DMS79 treated with DMSO at 0.1 percent for 48 hours (cell line): Measurements from ENCODE around the gene CD3G.
"Not testable (repeated sequence)": the region's sequence is repeated elsewhere in the genome, so short reads cannot be mapped to it uniquely, and the experiment has no call there.

Experiments used
- DNase-seq: peaks from one replicate; lab custom pipeline; 2025; lab: John Stamatoyannopoulos, UW

Gene CD3G

DNA sequence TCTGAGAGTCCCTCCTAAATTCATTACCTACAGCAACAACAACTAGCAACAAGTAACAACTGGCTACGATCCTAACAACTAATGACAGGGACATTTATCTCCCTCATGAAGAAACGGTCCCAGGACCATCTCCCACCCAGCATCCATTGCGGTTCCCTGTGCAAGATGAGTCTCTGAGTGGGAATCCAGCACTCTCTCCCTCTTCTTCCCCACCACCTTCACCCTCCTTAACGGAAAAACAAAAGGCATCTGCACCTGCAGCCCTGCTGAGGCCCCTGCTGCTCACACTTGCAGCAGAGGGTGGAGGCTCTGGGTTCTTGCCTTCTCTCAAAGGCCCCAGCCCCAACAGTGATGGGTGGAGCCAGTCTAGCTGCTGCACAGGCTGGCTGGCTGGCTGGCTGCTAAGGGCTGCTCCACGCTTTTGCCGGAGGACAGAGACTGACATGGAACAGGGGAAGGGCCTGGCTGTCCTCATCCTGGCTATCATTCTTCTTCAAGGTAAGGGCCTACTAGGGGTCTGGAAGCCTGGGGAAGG, at the start of gene CD3G:
Gene CD3G (plus strand): TSS at position 364 of the 535 bp plus-strand sequence. CDS start 80 bp downstream, at position 444.
- no peak for DNase-seq

DNA sequence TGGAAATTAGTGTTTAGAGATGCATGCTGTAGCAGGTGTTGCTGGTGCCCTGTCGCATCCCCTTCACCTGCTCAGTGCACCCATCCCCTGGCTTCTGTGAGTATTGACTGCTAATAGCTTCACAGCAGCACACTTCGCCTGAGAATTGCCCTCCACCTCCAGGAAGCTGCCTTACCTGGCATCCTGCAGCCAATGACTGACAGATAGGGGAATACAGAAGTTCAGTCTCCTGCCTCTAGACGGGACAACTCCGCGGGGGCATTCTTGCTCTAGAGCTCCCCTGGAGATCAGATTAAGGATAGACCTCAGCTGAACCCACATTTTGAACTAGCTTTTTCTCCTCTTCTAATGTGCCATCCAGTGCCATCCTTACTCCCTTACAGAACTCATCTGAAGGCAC, 48.9 kb upstream of the CD3G start:
- no peak for DNase-seq

DNA sequence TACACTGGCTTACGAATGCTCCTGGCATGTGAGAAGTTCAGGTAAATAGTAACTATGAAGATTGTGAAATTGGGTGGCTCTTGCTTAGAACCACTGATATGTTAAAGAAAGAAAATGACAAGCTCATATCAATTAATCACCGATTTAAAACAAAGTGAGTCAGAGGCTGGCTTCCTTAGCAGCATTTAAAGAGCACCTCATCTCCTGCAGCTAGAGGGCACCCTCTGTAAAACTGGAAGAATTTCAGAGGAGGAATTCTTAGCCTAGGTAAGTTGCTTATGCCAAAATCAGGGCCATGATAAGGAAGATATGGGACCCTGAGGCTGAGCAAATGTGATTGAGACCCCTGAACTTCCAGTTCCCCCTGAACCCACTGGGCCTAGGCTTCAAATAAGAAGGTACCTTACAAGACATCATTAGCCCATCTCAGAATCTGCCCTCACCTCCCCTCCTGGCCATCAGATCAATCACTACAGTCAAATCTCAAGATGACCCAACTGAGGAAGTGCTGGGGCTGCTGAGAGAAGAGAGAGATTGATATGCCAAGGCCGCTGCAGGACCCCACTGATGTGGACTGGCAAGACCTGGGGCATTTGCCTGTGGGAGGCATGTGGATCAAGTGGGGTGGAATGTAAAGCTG, 48.2 kb upstream of the CD3G start:
- no peak for DNase-seq

DNA sequence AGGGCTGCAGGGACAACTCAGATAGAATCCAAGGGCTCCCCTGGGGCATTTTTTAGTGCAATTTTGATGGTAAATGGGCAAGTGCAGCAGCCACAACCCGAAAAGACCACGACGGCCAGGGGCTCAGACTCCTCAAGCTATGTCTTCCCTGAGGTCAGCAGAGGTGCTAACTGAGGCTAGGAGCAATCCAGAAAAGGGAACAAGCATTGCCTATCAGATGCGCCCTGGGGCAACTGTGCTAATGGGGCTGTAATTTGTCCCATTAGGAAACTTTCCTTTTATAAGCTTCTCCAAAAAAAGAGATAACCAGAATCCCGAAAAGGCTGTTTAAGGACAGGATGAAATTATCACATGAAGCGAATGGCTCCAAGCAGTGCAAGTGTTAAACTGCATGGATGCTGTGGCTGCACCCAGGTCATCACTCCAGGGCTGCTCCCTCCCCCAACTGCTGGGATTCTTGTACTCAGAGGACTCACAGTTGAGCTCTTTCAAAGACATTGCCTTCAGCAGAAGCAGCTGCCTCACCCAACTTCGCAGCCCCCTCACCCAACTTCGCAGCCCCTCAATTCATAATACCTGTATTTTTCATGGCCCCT, 42.4 kb upstream of the CD3G start:
- no peak for DNase-seq

DNA sequence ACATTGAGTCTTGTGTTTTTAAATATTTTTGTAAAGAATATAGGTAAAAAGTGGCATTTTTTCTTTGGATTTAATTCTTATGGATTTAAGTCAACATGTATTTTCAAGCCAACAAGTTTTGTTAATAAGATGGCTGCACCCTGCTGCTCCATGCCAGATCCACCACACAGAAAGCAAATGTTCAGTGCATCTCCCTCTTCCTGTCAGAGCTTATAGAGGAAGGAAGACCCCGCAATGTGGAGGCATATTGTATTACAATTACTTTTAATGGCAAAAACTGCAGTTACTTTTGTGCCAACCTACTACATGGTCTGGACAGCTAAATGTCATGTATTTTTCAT, 39.9 kb upstream of the CD3G start:
- DNase-seq: no peak

DNA sequence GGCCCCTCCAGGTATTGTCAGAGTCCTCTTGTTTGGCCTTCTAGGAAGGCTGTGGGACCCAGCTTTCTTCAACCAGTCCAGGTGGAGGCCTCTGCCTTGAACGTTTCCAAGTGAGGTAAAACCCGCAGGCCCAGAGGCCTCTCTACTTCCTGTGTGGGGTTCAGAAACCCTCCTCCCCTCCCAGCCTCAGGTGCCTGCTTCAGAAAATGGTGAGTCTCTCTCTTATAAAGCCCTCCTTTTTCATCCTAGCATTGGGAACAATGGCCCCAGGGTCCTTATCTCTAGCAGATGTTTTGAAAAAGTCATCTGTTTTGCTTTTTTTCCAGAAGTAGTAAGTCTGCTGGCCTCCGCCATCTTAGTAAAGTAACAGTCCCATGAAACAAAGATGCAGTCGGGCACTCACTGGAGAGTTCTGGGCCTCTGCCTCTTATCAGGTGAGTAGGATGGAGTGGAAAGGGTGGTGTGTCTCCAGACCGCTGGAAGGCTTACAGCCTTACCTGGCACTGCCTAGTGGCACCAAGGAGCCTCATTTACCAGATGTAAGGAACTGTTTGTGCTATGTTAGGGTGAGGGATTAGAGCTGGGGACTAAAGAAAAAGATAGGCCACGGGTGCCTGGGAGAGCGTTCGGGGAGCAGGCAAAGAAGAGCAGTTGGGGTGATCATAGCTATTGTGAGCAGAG, 39.4 kb upstream of the CD3G start, which contains the start of gene CD3E:
Gene CD3E (plus strand): TSS at position 163 of the 681 bp plus-strand sequence. CDS start 223 bp downstream, at position 386.
- DNase-seq: no peak

DNA sequence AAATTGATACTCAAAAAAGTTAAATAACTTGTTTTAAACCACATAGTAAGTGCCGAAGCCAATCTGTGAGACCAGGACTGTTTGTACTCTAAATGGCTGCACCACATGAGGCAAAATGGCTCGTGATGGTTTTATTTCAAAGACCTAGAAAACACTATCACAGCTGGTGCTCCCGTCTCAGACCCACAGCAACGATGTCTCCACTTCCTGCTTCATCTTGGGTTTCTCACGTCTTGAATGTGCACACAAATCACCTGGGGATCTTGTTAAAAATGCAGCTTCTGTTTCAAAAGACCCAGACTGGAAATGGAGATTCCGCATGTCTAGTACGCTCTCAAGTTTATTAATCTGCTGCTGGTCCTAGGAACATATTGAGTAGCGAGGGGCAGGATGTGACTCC, 38.4 kb upstream of the CD3G start:
- no peak for DNase-seq

DNA sequence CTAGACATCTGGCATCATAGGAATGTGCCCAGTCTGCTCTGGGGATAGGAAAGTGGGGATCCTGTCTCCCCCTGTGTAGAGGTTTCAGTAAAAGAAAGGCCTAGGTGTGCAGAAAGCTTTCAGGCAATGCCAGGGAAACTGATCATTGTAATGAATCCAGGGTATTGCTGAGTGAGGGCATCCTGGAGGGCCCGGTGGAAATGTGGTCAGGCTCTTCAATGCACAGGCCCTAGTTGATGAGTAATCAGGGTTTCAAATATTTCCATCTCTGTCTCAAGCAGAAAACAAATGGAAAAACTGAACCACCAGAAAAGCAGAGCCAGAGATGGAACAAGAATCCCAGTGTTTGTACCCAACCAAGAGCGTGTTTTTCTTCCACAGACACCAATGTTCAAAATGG, 37.6 kb upstream of the CD3G start:
- no peak for DNase-seq

DNA sequence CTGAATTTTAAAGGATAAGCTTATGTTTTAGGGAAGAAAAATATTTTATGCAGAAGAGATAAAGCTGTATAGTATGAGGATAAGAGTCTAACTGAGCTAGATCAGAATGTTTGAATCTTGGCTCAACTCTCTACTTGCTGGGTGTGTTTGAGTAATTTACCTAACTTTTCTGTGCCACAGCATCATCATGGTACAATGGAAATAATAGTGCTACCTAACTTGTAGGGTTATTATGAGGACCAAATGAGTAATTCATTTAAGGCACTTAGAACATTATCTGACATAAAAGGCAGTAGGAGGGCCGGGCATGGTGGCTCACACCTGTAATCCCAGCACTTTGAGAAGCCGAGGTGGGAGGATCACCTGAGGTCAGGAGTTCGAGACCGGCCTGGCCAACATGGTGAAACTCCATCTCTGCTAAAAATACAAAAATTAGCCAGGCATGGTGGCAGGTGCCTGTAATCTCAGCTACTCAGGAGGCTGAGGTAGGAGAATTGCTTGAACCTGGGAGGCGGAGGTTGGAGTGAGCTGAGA, 35.1 kb upstream of the CD3G start:
- DNase-seq: not testable (repeated sequence)

DNA sequence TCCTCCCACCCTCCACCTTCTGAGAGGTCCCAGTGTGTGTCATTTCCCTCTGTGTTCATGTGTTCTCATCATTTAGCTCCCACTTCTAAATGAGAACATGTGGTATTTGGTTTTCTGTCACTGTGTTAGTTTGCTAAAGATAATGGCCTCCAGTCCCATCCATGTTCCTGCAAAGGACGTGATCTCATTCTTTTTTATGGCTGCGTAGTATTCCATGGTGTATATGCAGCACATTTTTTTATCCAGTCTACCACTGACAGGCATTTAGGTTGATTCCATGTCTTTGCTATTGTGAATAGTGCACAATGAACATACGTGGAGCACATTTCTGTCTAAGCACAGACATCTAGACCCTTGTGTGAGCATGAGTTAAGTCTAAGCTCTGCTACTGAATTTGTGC, 33.9 kb upstream of the CD3G start:
- no peak for DNase-seq

DNA sequence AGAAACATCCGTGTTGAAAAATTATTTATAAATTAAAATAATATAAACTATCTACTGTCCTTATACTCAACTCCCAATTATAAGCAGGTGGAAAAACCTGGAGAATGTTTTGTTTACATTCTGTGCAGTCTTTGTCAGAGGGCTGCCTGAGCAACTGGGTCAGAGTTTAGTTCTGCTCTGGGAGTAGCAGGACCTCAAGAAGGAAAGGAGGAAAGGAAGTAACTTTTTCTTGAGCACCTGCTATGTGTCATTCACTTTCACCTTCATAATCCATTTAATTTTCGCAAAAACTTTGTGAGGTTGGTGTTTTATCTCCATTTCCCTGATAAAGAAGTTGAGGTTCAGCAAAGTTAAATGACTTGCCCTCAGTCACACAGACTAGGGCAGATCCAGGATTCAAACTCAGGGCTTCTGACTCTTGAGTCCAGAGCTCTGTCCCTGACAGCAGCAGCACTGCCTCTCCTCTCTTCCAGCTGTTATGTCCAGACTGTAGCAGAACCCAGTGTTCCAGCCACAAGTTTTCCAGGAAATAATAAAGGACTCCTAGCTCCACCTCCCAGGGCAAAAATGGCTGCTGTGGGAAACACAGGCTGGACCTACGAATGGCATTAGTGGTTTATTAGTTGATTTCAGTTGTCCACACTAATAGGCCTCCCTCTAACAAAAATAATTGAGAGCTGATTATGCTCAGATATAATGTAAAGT, 33.2 kb upstream of the CD3G start:
- DNase-seq: no peak

DNA sequence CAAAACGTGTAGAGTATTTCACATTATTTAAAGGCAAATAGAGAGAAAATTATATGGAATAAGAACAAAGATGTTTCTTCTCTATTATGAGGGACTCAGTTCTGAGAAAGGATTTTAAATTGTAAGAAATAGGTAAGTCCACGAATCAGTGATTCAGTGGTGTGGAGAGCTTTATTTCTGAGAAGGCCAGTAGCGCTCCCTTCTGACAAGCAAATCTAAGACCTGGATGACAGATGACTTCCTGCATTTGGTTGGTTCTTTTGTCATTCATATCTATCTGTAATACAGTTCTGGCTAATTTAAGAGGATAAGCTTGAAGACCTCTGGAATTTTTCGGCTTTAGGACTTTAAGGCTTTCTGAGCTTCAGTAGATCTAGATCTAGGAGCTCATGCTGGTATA, 32.6 kb upstream of the CD3G start:
- no peak for DNase-seq

DNA sequence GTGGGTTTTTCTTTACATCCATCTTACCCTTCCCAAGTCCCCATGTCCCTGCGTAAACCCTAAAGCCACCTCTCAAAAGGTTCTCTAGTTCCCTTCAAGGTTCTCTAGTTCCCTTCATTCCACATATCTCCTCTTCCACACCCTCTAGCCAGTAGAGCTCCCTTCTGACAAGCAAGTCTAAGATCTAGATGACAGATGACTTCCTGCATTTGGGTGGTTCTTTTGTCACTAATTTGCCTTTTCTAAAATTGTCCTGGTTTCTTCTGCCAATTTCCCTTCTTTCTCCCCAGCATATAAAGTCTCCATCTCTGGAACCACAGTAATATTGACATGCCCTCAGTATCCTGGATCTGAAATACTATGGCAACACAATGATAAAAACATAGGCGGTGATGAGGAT, 31.8 kb upstream of the CD3G start:
- no peak for DNase-seq

DNA sequence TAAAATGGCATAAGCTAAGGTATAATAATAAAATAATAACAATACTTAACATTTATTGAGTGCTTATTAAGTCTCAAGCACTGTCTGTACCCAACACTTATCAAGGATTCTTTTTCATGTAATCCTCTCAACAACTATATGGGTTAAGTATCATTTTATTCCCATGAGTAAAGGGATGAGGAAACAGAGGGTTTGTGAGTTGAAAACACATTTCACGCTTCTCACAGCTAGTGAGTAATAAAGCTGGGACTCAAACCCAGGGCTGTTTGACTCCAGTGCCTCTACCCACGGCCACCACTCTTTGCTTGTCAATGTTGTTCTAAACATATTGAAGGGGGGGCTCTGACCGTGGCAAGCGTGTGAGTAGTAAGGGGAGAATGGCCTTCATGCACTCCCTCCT, 30.9 kb upstream of the CD3G start:
- DNase-seq: no peak

DNA sequence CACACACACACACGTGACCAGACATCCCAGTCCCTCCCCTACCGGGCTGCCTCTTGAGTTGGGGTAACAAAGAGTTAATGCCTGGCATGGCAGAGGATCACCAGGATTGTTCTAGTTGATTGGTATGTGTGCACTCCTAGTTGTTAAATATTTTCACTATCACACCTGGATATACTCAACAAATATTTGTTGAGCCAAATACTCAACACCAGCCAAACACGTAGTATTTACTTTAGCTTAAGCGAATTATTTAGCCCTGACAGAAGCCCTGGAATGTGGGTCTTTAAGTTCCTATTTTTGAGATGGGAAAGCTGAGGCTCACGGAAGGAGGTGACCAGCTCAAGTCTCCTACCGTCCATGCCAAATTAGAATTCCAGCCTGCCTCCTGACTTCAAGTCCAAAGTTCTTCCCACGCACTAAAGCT, 29.1 kb upstream of the CD3G start:
- no peak for DNase-seq

DNA sequence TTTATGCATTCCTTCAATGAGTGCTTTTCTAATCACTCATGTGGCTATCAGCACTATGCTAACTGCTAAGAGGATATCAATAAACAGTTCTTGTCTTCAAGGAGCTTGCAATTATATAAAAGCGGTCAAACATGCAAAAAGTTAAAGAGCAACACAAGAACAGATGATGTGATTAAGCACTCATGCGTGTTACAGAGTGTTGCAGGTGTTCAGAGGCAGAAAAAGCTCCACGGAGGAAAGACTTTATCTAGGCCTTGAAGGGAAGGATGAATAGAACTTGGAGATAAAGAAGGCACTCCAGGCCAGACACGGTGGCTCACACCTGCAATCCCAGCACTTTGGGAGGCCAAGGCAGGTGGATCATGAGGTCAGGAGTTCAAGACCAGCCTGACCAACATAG, 26.0 kb upstream of the CD3G start:
- no peak for DNase-seq

DNA sequence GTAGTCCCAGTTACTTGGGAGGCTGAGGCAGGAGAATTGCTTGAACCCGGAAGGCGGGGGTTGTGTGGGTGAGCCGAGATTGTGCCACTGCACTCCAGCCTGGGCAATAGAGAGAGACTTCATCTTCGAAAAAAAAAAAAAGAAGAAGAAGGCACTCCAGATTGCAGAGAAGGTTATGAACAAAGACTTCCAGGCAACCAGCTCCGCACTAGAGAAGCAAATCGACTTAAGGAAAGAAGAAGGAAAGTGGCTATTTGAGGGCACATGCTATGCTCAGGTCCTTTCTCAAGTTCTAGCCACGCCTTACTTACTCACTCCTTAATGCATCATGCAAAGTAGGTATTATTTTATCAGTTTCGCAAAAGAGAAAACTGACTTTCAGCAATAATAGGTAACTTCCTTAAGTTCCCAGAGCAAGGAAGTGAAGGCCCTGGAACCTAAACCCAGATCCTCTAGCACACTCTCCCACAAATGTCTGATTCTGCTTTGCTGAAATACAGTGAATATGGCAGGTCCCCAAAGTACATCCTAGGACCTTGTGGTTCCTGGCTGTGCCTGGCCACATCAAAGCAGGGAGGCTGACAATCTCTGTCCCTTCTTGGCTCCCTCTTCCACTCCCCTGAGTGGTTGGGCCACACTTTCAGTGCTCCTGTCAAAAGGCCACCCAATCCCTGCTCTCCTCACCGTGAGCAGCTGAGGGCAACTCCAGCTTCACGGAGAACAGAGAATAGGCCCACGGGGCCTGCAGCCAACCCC, 25.4 kb upstream of the CD3G start:
- no peak for DNase-seq

DNA sequence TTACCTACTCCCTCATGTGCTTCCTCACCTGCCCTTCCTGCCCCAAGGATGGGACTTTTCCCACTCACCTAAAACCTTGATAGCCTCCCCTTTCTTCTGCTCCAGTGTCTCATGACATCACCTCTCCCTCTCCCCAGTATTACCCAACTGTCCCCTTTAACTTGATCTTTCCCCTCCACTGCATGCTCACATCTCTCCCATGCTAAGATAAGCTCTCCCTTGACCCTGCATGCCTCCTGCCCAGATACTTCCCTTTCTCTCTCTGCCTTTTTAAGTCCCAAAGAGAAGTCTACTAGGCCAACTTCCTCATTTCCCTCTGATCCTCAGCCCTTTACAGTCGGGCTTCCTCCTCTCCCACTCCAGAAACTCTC, 24.8 kb upstream of the CD3G start:
- DNase-seq: no peak

DNA sequence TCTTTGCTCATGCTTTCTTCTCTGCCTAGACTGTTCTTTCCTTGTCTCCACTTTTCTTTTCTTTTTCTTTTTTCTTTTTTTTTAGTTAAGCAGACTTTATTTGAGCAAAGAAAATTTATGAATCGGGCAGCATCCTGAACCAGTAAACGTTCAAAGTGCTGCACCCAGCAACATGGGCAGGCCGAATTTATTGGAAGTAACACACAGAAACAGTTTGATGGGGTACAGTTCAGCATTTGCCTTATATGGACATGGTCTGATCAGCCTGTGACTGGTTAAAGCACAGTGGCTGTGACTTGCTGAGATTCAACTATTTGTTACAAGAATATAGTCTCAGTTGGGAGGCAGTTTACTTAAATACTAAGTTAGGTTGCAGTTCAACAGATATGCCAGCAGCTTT, 23.6 kb upstream of the CD3G start:
- DNase-seq: no peak

DNA sequence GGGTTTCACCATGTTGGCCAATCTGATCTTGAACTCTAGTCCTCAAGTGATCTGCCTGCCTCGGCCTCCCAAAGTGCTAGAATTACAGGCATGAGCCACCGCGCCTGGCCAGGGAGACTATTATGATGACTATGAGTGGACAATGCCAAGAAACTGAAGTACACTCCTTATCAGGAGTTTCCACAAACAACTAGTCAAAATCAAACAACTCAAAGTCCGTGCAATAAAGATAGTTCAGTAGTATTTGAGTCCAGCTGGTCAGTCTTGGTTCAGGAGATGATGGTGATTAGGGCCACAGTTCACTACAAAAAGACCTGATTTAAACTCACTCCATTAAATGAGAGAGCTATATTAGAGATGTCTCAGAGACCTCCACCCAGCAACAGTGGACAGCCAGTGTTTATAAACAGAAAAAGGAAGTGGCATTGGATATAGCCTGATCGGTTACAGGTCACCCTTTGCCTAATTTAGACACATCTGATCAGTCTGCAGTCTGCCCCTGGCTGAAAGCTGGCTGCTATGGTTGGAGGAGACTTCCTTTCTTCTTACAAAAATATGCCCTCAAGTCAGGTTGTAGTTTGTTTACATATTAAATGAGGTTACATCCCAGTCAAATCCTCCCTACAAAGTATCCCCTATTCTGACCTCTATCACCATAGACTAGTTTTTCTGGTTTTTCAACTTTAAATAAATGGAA, 22.6 kb upstream of the CD3G start:
- no peak for DNase-seq

DNA sequence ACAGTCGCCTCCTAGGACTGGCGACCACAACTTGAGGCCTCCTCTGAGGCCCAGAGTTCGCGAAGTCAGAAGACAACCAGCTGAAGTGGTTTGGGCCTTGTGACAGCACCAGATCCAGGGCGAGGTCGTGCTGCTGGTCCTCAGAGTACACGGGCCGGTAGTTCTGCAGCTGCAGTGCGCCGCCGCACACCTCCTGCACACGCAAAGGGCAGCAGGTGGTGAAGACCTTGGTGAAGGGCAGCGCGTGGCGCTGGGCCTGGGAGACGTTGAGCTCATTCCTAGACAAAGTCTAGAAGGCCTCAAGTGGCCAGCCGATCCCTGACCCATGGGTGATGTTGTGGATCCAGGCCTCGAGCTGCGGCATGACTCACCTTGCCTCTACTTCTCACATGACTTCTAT, 21.4 kb upstream of the CD3G start:
- no peak for DNase-seq
